ENCODE measurements around the gene SNRK. TPM values are rescaled to one million over a fixed set of nuclear protein-coding genes. Genes with fewer than 3 reads are reported as not detected.
A peak's percentile ranks its signal among the peaks of the same experiment; 100 is the strongest.

SNRK gene
- total RNA-seq, 1 donor from 2014 or later: 44.3 TPM

DNA sequence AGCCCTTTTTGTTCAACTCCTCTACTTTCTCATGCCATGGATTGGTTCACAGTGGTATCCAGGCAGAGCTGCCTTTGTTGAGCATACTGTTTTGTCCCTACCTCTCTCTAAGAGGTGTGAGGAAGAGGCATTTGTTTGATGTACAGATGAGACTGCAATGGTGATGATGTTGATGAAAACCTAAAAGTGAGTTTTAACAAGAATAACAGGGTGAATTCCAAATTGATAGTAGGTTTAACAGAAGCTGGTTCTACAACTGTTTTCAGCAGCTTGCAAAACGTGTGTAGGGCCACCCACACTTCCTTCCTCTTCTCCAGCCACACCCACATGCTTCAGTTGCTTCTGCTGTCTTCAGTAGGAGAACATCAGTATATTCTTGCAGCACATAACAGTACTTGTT, 10.2 kb downstream of the SNRK start:
- Histone ChIP-seq H3K27ac (no peak overlapping the region), H3K4me3 (no peak overlapping the region), H3K4me1 (no peaks in the 10 kb centered on the region), H3K36me3 (no peaks in the 10 kb centered on the region), H3K9me3 (no peaks in the 10 kb centered on the region), H3K27me3 (no peaks in the 10 kb centered on the region)
- intact Hi-C loops (cut with DNase I): no loop called here
- TF ChIP-seq, protein P1, sequence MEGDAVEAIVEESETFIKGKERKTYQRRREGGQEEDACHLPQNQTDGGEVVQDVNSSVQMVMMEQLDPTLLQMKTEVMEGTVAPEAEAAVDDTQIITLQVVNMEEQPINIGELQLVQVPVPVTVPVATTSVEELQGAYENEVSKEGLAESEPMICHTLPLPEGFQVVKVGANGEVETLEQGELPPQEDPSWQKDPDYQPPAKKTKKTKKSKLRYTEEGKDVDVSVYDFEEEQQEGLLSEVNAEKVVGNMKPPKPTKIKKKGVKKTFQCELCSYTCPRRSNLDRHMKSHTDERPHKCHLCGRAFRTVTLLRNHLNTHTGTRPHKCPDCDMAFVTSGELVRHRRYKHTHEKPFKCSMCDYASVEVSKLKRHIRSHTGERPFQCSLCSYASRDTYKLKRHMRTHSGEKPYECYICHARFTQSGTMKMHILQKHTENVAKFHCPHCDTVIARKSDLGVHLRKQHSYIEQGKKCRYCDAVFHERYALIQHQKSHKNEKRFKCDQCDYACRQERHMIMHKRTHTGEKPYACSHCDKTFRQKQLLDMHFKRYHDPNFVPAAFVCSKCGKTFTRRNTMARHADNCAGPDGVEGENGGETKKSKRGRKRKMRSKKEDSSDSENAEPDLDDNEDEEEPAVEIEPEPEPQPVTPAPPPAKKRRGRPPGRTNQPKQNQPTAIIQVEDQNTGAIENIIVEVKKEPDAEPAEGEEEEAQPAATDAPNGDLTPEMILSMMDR (IDR thresholded peaks at IDR 0.05): no peak
- DNase-seq (ENCODE audit: low spot score in 2 of 2): peak in 1 of 2 donors; percentile 65

DNA sequence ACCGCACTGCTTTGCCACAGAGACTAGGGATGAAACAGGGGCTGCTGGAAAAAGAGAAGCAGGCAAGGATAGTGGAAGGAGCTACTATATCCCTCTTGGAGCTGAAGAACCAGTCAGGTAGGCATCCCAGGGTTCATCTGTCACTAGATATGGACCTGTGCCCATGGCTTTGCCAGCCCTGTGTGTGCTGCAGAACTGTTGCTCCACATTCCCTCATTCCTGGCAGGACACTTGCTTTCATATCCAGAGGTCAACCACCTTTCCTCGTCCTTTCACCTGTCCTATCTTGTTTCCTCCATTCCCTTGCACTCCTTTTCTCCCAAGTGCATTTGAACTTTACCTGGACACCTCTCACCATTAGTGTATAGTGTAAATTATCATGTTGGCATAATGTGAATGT, 12.0 kb downstream of the SNRK start:
- TF ChIP-seq, protein P1 (IDR thresholded peaks at IDR 0.05): no peak
- H3K27me3 ChIP-seq: no peaks in the 10 kb centered on the region
- H3K27ac ChIP-seq: no peak overlapping the region
- no peak for DNase-seq (ENCODE audit: low spot score in 2 of 2)
- H3K4me3 ChIP-seq: no peak overlapping the region
- no peaks in the 10 kb centered on the region for H3K4me1 ChIP-seq
- no peaks in the 10 kb centered on the region for H3K9me3 ChIP-seq
- H3K36me3 ChIP-seq: peaks cover 0 to 3% of the 10 kb centered on the region in 2 donors
- intact Hi-C loops (cut with DNase I): no loop called here

DNA sequence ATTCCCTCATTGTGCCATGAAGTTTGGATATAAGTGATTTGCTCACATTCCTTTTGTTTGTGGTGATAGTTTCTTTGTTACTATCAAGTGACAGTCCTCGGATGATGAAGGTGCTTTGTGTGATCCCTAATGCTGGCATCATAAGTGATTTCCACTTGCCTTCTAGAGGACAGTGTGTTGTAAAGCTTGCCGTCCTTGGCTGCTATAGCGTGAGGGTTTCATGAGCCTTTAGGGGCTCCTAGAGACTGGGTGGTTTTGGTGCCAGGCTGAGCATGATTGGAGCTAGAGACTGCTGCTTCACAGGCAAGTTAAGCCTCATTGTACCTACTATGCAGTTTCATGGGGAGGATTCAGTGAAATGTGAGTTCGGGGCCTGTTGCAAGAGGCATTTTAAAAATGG, 12.4 kb downstream of the SNRK start:
- Histone ChIP-seq H3K4me1 (no peaks in the 10 kb centered on the region), H3K9me3 (no peaks in the 10 kb centered on the region), H3K27ac (no peak overlapping the region), H3K27me3 (no peaks in the 10 kb centered on the region), H3K4me3 (no peak overlapping the region), H3K36me3 (peaks cover 0 to 8% of the 10 kb centered on the region in 2 donors)
- TF ChIP-seq, protein P1 (IDR thresholded peaks at IDR 0.05): no peak
- intact Hi-C loops (cut with DNase I): no loop called here
- no peak for DNase-seq (ENCODE audit: low spot score in 2 of 2)

DNA sequence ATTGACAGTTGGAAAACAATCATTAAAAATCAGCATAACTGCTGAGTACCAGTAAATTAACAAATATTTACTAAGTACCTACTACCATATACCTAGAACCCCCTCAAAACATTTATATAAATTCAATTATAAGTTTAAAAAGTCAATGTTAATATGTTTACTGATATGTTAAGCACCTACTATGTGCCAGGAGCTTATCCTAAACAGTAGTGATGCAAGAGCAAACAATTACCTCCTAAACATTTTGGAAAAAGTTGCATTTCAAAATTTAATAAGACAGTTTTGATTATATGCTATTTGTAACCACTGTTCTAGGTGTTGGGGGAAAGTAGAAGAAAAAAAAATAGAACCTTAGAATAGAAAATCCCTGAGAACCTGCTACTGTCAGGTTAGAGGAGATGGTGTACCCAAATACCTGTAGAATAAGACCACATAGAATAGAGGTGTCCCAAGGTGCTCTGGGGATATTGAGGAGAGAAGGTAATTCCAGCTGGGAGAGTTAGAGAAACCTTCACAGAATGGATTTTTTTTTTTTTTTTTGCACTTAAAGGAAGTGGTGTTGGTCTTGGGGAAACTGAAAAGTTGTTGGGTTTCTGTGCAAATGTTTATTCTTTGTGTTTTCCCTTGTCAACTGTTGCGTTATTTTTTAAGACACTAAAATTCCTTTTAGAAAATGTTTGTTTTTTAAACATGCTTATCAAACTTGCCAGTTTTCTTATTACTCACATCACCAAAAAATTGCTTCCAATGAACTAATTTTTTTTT, 16.0 kb downstream of the SNRK start:
- no peaks in the 10 kb centered on the region for H3K9me3 ChIP-seq
- no peaks in the 10 kb centered on the region for H3K27me3 ChIP-seq
- H3K4me1 ChIP-seq: no peaks in the 10 kb centered on the region
- no peak overlapping the region for H3K4me3 ChIP-seq
- H3K36me3 ChIP-seq: peaks cover 0 to 15% of the 10 kb centered on the region in 2 donors
- TF ChIP-seq, protein P1 (IDR thresholded peaks at IDR 0.05): no peak
- intact Hi-C loops (cut with DNase I): no loop called here
- no peak overlapping the region for H3K27ac ChIP-seq
- DNase-seq (ENCODE audit: low spot score in 2 of 2): no peak

DNA sequence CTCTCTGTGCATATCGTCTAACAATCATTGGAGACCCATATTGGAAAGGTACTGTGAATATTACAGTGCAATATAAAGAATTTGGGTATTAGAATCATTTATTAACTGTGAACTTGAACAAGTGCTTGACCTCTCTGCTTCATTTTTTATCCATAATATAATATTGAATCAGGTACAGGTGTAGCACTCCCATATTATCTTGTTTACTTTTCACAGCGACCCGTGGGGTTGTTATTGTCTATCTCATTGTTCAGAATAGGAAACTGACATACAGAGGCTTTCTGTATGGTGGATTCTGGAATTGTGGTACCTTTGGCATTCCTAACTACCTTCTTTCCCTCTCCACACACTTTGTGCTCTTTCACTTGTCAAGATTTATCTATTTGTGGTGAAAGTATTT, 17.8 kb downstream of the SNRK start:
- TF ChIP-seq, protein P1 (IDR thresholded peaks at IDR 0.05): no peak
- Histone ChIP-seq H3K27ac (no peak overlapping the region), H3K4me1 (no peaks in the 10 kb centered on the region), H3K36me3 (peaks cover 0 to 28% of the 10 kb centered on the region in 2 donors), H3K27me3 (no peaks in the 10 kb centered on the region), H3K9me3 (peaks cover 0 to 6% of the 10 kb centered on the region in 2 donors), H3K4me3 (no peak overlapping the region)
- no peak for DNase-seq (ENCODE audit: low spot score in 2 of 2)
- intact Hi-C loops (cut with DNase I): no loop called here
